K562 (cell line): ENCODE data around the gene SELL. TPM values are rescaled to one million over a fixed set of nuclear protein-coding genes. Genes with fewer than 3 reads are reported as not detected.
"Not testable (repeated sequence)": the region's sequence is repeated elsewhere in the genome, so short reads cannot be mapped to it uniquely, and the experiment has no call there.

ENCODE experiments used
- ATAC-seq: fragments of 200-7000 bp; cut with Tn5 transposase; 3 replicates; pipeline ENCODE4 v1.9.1; 2020; ENCODE audit warnings: moderate library complexity
- BruUV-seq: library from RNA; stranded (reverse); fragments of 400-500 nt; replicated peaks from 2 replicates; lab custom pipeline; 2021; lab: Mats Ljungman, UMichigan
- CTCF ChIA-PET: fragments of 300-600 bp; formaldehyde crosslinking; extraction: SDS; loops from one replicate; lab custom pipeline; 2021; ENCODE audit warnings: low intra/inter-chr PET ratio; lab: Yijun Ruan, JAX
- POLR2A ChIA-PET: fragments of 300-600, 350-650 bp; sonication (Branson Sonifier 250); formaldehyde crosslinking; extraction: SDS; loops from one replicate; lab custom pipeline; 2021; ENCODE audit warnings: antibody characterized with exemption, inconsistent platforms; lab: Yijun Ruan, JAX
- DNase-seq, 4 experiments: peaks; one replicate each; pipeline versions ENCODE4 v3.0.0 to v3.0.0-alpha.2; 2011 to 2018; ENCODE audit warnings: low spot score in 3 of 4, mixed read lengths in 3 of 4; ENCODE audit errors: extremely low read depth in 1 of 4
- FAIRE-seq: peaks from 2 replicates; lab custom pipeline; 2011; peaks lifted over from hg19 to GRCh38; lab: Jason Lieb, UNC
- H2AFZ ChIP-seq: 2 replicates; pipeline ENCODE4 v1.6.0; 2011; ENCODE audit warnings: low read depth, low read length, control low read depth, inconsistent platforms
- H3K27ac ChIP-seq: fragments of 200-600 bp; 3 replicates; pipeline ENCODE4 v1.8.0; 2011; ENCODE audit warnings: low read depth, mild to moderate bottlenecking, control low read depth, inconsistent platforms, low read length, moderate library complexity, mixed read lengths; ENCODE audit errors: extremely low read depth
- H3K27me3 ChIP-seq, 2 experiments: fragments of 300-600 bp in 1 of 2; 2 replicates in 1 of 2; 3 replicates in 1 of 2; pipeline versions ENCODE4 v1.6.0 to v1.8.0; 2011; ENCODE audit warnings: inconsistent platforms in 2 of 2, low read length in 2 of 2, mild to moderate bottlenecking in 1 of 2, mixed read lengths in 1 of 2, moderate library complexity in 1 of 2; ENCODE audit not compliant: control insufficient read depth in 2 of 2, insufficient read depth in 2 of 2
- H3K36me3 ChIP-seq: fragments of 300-600 bp; 3 replicates; pipeline ENCODE4 v1.8.0; 2011; ENCODE audit warnings: mild to moderate bottlenecking, low read length, inconsistent platforms; ENCODE audit not compliant: control insufficient read depth, insufficient read depth
- H3K4me1 ChIP-seq, 2 experiments: fragments of 200-600 bp in 1 of 2; replicated peaks in 1 of 2; 2 replicates in 1 of 2; 3 replicates in 1 of 2; pipeline versions ENCODE4 v1.5.1 to v1.8.0; 2011; ENCODE audit warnings: inconsistent platforms in 2 of 2, low read length in 2 of 2, mild to moderate bottlenecking in 1 of 2, mixed read lengths in 1 of 2, moderate library complexity in 1 of 2; ENCODE audit not compliant: control insufficient read depth in 2 of 2, insufficient read depth in 2 of 2
- H3K4me2 ChIP-seq: 2 replicates; pipeline ENCODE4 v1.6.1; 2011; ENCODE audit warnings: low read length, control low read depth, inconsistent platforms, mixed read lengths; ENCODE audit not compliant: insufficient read depth
- H3K4me3 ChIP-seq: fragments of 200-600 bp; sonication (generic), shearing (Covaris generic); 2 replicates; pipeline ENCODE4 v1.5.1; 2016; ENCODE audit warnings: control low read depth, inconsistent platforms
- H3K79me2 ChIP-seq: fragments of 200-600 bp; 3 replicates; pipeline ENCODE4 v1.8.0; 2011; ENCODE audit warnings: low read length, inconsistent platforms; ENCODE audit not compliant: control insufficient read depth, insufficient read depth
- H3K9ac ChIP-seq, 2 experiments: 2 replicates each; pipeline versions ENCODE4 v1.6.0 to v1.6.1; 2011; ENCODE audit warnings: low read depth in 2 of 2, low read length in 2 of 2, control low read depth in 1 of 2, inconsistent platforms in 1 of 2, mild to moderate bottlenecking in 1 of 2, mixed read lengths in 1 of 2; ENCODE audit not compliant: insufficient read depth in 1 of 2
- H3K9me1 ChIP-seq: one replicate; pipeline ENCODE4 v1.6.0; 2011; ENCODE audit warnings: inconsistent platforms, mild to moderate bottlenecking, low read length, moderate library complexity; ENCODE audit not compliant: control insufficient read depth, insufficient read depth
- H3K9me3 ChIP-seq: replicated peaks from 2 replicates; pipeline ENCODE4 v1.5.1; 2011; ENCODE audit warnings: low read depth, low read length, inconsistent platforms; ENCODE audit not compliant: control insufficient read depth, insufficient read depth
- H4K20me1 ChIP-seq: replicated peaks from 2 replicates; pipeline ENCODE4 v1.6.1; 2011; ENCODE audit warnings: low read length, inconsistent platforms, mixed read lengths; ENCODE audit not compliant: control insufficient read depth, insufficient read depth
- WGBS: fragments of 100-300 bp; shearing (Covaris generic); methylation state at CpG from one replicate; pipeline ENCODE4 v1.1.6; 2016; ENCODE audit warnings: low coverage, mixed read lengths; ENCODE audit not compliant: insufficient coverage; ENCODE audit errors: missing lambda C conversion rate; 5-methylcytosine and 5-hydroxymethylcytosine counted together
- in situ Hi-C: fragments of 300-500 bp; cut with MboI; formaldehyde crosslinking; loops from 4 replicates; pipeline ENCODE4 v1.15.0; 2018; ENCODE audit warnings: inconsistent platforms, mixed read lengths
- intact Hi-C: fragments of 100-400 bp; cut with micrococcal nuclease; formaldehyde crosslinking; loops from 2 replicates; pipeline ENCODE4 v1.14.2; 2022
- polyA plus RNA-seq, 8 experiments: library from polyadenylated mRNA; depleted of rRNA in 4 of 8; stranded (reverse) in 5 of 8; unstranded in 3 of 8; fragments of >200 nt; fragmentation: Nextera tagmentation in 2 of 8; fragmentation: Illumina TruSeq in 1 of 8; extraction: Ambion mirVana in 2 of 8; extraction: Trizol in 1 of 8; gene quantifications; 2 replicates each; pipeline versions ENCODE4 v1.2.1 to v1.2.3, GENCODE V29; 2011 to 2014; ENCODE audit warnings: inconsistent platforms in 1 of 8, missing spikeins in 1 of 8
- total RNA-seq, 7 experiments: library from RNA; depleted of rRNA in 6 of 7; stranded (reverse); fragments of >200 nt in 6 of 7; fragmentation: Illumina TruSeq in 2 of 7; extraction: Trizol in 2 of 7; gene quantifications; 2 replicates each; pipeline versions ENCODE4 v1.2.1 to v1.2.3, GENCODE V29; 2011 to 2021; ENCODE audit warnings: low replicate concordance in 1 of 7
- TF ChIP-seq, protein P1 (sequence below): IDR thresholded peaks from 2 replicates; pipeline ENCODE4 v1.6.1; 2016; ENCODE audit warnings: missing genetic modification characterization, missing compliant biosample characterization
- TF ChIP-seq, protein P2 (sequence below): fragments of 450-650 bp; IDR thresholded peaks from 2 replicates; pipeline ENCODE4 v1.6.1; 2016; ENCODE audit warnings: borderline replicate concordance

The SELL gene
- total and polyA plus RNA-seq, 9 of the 15 experiments (the other 6 are each of a cell fraction or from before 2014, with no cell fraction given): 0.51 TPM; not detected in 8

DNA sequence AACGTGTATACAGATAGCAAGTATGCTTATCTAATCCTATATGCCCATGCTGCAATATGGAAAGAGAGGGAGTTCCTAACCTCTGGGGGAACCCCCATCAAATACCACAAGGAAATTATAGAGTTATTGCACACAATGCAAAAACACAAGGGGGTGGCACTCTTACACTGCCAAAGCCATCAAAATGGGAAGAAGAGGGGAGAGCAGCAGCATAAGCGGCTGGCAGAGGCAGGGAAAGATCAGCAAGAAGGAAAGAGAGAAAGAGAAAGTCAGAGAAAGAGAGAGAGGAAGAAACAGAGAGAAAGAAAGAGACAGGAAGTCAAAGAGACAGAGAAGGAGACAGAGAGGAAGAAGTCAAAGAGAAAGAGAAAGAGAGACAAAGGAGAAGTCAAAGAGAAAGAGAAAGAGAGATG lies 44.2 kb downstream of the SELL start:
- H3K9me1 ChIP-seq, ATAC-seq, DNase-seq, H3K9me3 ChIP-seq, BruUV-seq, H3K4me1 ChIP-seq, intact Hi-C loops, H3K36me3 ChIP-seq, H3K9ac ChIP-seq, H3K27ac ChIP-seq, in situ Hi-C loops, H3K4me2 ChIP-seq, H4K20me1 ChIP-seq, H3K79me2 ChIP-seq, H3K4me3 ChIP-seq, H3K27me3 ChIP-seq, POLR2A ChIA-PET, CTCF ChIA-PET, FAIRE-seq: not testable (repeated sequence)
- TF ChIP-seq, protein P1, sequence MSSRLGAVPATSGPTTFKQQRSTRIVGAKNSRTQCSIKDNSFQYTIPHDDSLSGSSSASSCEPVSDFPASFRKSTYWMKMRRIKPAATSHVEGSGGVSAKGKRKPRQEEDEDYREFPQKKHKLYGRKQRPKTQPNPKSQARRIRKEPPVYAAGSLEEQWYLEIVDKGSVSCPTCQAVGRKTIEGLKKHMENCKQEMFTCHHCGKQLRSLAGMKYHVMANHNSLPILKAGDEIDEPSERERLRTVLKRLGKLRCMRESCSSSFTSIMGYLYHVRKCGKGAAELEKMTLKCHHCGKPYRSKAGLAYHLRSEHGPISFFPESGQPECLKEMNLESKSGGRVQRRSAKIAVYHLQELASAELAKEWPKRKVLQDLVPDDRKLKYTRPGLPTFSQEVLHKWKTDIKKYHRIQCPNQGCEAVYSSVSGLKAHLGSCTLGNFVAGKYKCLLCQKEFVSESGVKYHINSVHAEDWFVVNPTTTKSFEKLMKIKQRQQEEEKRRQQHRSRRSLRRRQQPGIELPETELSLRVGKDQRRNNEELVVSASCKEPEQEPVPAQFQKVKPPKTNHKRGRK (tag): peak; percentile 68; the same call in 1 of the 2 replicates
- TF ChIP-seq, protein P2, sequence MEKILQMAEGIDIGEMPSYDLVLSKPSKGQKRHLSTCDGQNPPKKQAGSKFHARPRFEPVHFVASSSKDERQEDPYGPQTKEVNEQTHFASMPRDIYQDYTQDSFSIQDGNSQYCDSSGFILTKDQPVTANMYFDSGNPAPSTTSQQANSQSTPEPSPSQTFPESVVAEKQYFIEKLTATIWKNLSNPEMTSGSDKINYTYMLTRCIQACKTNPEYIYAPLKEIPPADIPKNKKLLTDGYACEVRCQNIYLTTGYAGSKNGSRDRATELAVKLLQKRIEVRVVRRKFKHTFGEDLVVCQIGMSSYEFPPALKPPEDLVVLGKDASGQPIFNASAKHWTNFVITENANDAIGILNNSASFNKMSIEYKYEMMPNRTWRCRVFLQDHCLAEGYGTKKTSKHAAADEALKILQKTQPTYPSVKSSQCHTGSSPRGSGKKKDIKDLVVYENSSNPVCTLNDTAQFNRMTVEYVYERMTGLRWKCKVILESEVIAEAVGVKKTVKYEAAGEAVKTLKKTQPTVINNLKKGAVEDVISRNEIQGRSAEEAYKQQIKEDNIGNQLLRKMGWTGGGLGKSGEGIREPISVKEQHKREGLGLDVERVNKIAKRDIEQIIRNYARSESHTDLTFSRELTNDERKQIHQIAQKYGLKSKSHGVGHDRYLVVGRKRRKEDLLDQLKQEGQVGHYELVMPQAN: 0 out of 2 replicates have a peak, but pooled peaks have one; percentile 19
- peak overlapping the region; percentile 14; the same call in 1 of the 2 replicates for H2AFZ ChIP-seq
- WGBS: 0% methylated on average over 1 of the region's 2 CpGs
